Motor neuron (in vitro differentiated cells): Measurements from ENCODE around the gene BCR. TPM values are rescaled to one million over a fixed set of nuclear protein-coding genes. Genes with fewer than 3 reads are reported as not detected.
"Not testable (repeated sequence)": the region's sequence is repeated elsewhere in the genome, so short reads cannot be mapped to it uniquely, and the experiment has no call there.

Experiments used
- ATAC-seq, 8 experiments: fragments of 200-7000 bp; cut with Tn5 transposase; replicated peaks in 6 of 8; 2 replicates each; pipeline ENCODE4 v1.8.0; 2021; ENCODE audit warnings: mild to moderate bottlenecking in 8 of 8, moderate library complexity in 8 of 8
- H3K27ac ChIP-seq, 2 donors: fragments of 250-450 bp; sonication (Bioruptor Pico); 2 replicates each; pipeline ENCODE4 v1.9.0; 2021; ENCODE audit warnings: antibody characterized with exemption in 2 of 2, mild to moderate bottlenecking in 2 of 2, moderate library complexity in 1 of 2
- H3K4me1 ChIP-seq, 2 donors: fragments of 250-450 bp; sonication (Bioruptor Pico); replicated peaks in 1 of 2; 2 replicates each; pipeline ENCODE4 v1.6.1; 2021; ENCODE audit warnings: antibody characterized with exemption in 2 of 2, mild to moderate bottlenecking in 2 of 2, moderate library complexity in 1 of 2
- H3K4me3 ChIP-seq, 5 donors: fragments of 250-450 bp; sonication (Bioruptor Pico); 2 replicates each; pipeline ENCODE4 v1.9.0; 2021; ENCODE audit warnings: antibody characterized with exemption in 5 of 5, mild to moderate bottlenecking in 5 of 5, moderate library complexity in 4 of 5
- WGBS, 10 experiments: fragments of 450-650 bp; shearing (Covaris generic); methylation state at CpG; one replicate each; pipeline ENCODE4 v1.0.0; 2022; 5-methylcytosine and 5-hydroxymethylcytosine counted together
- in situ Hi-C, 9 experiments: fragments of 400-800 bp; cut with MboI; loops; one replicate each; pipeline ENCODE4 v1.15.0; 2021; ENCODE audit warnings: low sequenced_read_pairs in 9 of 9, low pct_unique_long_range_greater_than_20kb in 2 of 9; ENCODE audit not compliant: unreplicated experiment in 9 of 9
- total RNA-seq, 8 experiments: library from RNA; unstranded; fragments of 300-600 nt; gene quantifications; 2 replicates each; pipeline versions ENCODE4 v1.2.3 to v1.2.4, GENCODE V29; 2022

BCR gene
- 10 to 100 TPM; 20.7 to 41.5 (median 28.6) TPM for total RNA-seq

DNA sequence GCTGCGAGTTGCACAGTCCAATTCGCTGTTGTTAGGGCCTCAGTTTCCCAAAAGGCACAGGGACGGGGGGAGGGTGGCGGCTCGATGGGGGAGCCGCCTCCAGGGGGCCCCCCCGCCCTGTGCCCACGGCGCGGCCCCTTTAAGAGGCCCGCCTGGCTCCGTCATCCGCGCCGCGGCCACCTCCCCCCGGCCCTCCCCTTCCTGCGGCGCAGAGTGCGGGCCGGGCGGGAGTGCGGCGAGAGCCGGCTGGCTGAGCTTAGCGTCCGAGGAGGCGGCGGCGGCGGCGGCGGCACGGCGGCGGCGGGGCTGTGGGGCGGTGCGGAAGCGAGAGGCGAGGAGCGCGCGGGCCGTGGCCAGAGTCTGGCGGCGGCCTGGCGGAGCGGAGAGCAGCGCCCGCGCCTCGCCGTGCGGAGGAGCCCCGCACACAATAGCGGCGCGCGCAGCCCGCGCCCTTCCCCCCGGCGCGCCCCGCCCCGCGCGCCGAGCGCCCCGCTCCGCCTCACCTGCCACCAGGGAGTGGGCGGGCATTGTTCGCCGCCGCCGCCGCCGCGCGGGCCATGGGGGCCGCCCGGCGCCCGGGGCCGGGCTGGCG lies at the start of gene BCR:
TSS of gene BCR (plus strand) at position 209 of the 592 bp plus-strand sequence. CDS start 452 bp downstream, outside the sequence.
- no CpG with 5 or more reads among the region's 88 CpGs for WGBS, 10 experiments
- in situ Hi-C loops, result loop anchor here in 3 of 9 experiments (25.0 kb wide), 1 partner anchor 107 kb away; no protein-coding TSS in a partner anchor
- peak; percentile 71 to 89 (median 84) for ATAC-seq
- Histone ChIP-seq H3K27ac (peak within 1 kb of the TSS; percentile 86 to 92), H3K4me3 (peak within 1 kb of the TSS; percentile 59 to 96 (median 76)), H3K4me1 (peaks cover 37 to 38% of the 10 kb centered on the region in 2 donors)

DNA sequence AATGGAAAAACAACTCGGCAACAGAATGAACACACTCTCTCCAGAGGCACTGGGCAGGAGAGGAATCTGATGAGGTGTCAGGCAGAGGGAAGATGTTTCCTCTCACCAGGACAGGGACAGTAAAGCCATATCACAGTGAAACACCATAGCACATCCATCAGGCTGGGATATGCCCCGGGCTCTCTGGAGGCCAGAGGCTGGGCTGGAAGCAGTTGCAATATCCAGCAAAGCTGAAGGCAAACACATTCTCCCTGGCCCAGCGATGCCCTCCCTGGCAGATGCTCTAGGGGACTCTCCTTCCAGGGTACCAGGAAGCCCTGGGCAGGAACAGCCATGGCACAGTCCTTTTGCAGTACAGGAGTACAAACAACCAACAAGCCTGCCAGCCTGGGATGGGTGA lies 49.6 kb upstream of the BCR start:
- WGBS, 10 experiments, result 19 to 55% (median 30%) methylated on average over 1 to 3 of the region's 3 CpGs; no CpG with 5 or more reads in 3 of the 10 experiments
- in situ Hi-C loops, result loop anchor here in 4 of 9 experiments (25.0 kb wide), 2 partner anchors 168 to 343 kb away; no protein-coding TSS in a partner anchor
- peak in 5 of 8 experiments; percentile 49 to 83 (median 53) for ATAC-seq

DNA sequence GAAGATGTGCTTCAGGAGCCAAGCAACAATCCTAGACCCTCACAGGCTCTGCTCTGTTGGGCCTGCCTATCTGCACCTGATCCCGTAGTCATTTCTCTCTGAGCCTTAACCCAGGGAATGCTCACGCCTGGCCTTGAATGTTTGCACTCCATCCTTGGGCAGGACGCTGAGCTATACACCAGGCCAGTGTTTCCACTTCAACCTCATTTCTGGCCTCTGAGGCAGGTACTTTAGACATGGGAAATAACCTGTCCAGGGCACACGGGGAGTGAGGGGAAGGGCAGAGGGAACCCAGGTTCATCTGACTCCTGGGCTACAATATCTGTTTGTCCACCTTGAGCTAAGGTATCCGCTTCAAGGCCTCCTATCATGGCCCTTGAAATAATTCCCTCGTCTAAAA lies 48.4 kb upstream of the BCR start:
- Histone ChIP-seq H3K4me1 (peaks cover 13 to 32% of the 10 kb centered on the region in 2 donors), H3K4me3 (no peak overlapping the region), H3K27ac (peak overlapping the region; percentile 28 to 64)
- peak in 1 of 8 experiments; percentile 3 for ATAC-seq
- WGBS, 10 experiments, result 17 to 100% (median 81%) methylated on average over 1 to 5 of the region's 6 CpGs; no CpG with 5 or more reads in 4 of the 10 experiments
- in situ Hi-C loops, result loop anchor here in 4 of 9 experiments (25.0 kb wide), 2 partner anchors 170 to 345 kb away; no protein-coding TSS in a partner anchor

More for the DNA sequence above, 49.6 kb upstream of the BCR start:
- Histone ChIP-seq H3K27ac (peak overlapping the region; percentile 61 to 68), H3K4me3 (no peak overlapping the region), H3K4me1 (peaks cover 13 to 31% of the 10 kb centered on the region in 2 donors)

DNA sequence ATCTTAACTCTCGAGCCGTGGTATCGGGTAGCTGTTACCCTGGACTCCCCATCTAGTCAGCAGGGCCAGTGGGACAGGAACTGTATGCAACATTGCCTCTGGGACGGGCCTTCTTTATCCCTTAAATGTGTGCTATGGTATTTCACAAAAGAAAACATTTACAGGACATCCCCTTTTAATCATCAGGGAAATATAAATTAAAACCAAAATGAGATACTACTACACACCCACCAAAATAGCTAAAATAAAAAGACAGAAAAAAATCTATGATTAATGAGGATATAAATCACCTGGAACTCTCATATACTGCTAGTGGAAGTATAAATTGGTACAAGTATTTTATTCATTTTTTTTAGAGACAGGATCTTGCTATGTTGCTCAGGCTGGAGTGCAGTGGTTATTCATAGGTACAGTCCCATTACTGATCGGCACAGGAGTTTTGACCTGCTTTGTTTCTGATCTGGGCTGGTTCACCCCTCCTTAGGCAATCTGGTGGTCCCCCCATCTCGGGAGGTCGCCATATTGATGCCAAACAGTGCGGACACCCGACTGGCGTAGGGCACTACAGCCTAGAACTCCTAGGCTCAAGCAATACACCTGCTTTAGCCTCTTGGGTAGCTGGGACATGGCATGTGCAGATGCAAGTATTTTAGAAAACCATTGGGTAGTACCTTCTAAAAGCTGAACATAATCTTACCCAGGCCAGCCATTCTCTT lies 47.8 kb upstream of the BCR start:
- in situ Hi-C loops, result loop anchor here in 4 of 9 experiments (25.0 kb wide), 2 partner anchors 170 to 345 kb away; no protein-coding TSS in a partner anchor
- H3K4me1 ChIP-seq, result peaks cover 13 to 32% of the 10 kb centered on the region in 2 donors
- H3K27ac ChIP-seq, result peak overlapping the region; percentile 28 to 64
- WGBS, 10 experiments, result 0 to 100% (median 75%) methylated on average over 1 to 10 of the region's 10 CpGs; no CpG with 5 or more reads in 1 of the 10 experiments
- H3K4me3 ChIP-seq, result no peak overlapping the region
- ATAC-seq, result no peak

DNA sequence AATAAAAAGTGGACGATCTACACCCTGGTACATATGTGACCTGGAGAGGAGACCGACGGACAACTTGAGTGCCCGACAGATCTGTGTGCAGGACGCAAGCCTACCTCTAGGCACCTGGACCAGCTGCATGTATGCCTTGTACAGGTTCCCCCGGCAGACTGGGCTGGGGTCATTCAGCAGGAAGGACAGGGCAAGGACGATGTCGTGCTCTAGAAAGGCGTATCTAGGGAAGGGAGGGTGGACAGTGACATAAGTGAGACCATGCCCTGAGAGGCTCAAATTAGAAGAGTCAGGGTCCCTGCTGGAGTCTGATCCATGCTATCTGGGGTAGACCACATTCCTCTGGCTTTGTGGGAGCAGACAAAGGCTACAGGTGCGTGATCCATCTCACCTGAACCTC lies 46.4 kb upstream of the BCR start:
- WGBS, 10 experiments, result 64 to 100% (median 100%) methylated on average over 1 to 8 of the region's 10 CpGs; no CpG with 5 or more reads in 3 of the 10 experiments
- Histone ChIP-seq H3K4me1 (peaks cover 6 to 26% of the 10 kb centered on the region in 2 donors), H3K4me3 (no peak overlapping the region), H3K27ac (no peak overlapping the region)
- ATAC-seq, result no peak
- in situ Hi-C loops, result loop anchor here in 4 of 9 experiments (25.0 kb wide), 2 partner anchors 172 to 347 kb away; no protein-coding TSS in a partner anchor

DNA sequence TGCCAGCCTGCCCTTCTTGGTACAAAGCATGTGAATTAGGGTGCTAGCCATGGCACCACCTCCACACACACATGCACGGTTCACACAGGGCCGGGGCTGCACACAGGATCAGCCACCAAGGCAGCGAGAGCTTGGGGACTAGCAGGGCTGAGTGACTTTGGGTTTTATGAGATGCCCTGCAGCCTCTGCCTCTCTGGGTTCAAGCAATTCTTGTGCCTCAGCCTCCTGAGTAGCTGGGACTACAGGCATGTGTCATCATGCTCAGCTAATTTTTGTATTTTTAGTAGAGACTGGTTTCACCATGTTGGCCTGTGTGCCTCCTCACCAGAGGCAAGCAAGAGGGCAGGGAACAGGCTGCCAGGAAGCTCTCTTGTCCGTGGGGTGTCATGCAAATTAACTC lies 43.3 kb upstream of the BCR start:
- not testable (repeated sequence) for H3K27ac ChIP-seq, H3K4me3 ChIP-seq, ATAC-seq
- in situ Hi-C loops, result loop anchor here in 4 of 9 experiments (25.0 kb wide), 2 partner anchors 175 to 350 kb away; no protein-coding TSS in a partner anchor
- H3K4me1 ChIP-seq, result peaks cover 13 to 16% of the 10 kb centered on the region in 2 donors
- 74 to 100% methylated on average over 1 to 2 of the region's 4 CpGs; no CpG with 5 or more reads in 8 of the 10 experiments for WGBS, 10 experiments

DNA sequence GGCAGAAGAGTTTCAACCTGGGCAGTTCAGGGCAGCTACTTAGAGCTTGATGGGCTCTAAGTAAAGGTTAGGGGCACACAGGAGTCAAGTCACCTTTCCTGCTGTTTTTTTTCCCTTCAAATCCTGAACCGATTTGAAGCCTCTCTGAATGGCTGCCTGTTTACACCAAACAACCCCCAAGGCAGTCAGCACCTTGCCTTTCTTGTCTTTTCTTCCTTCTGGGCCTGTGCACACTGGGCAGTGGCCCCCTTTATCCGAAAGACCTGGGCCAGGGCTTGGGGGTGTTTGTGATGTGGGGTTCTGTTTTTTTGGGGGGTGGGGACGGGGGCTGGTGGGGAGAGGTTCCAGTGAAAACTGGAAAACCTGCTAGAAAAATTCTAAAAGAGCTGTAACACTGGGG lies 42.8 kb upstream of the BCR start:
- no peak overlapping the region for H3K4me3 ChIP-seq
- peaks cover 14% of the 10 kb centered on the region in 2 donors for H3K4me1 ChIP-seq
- ATAC-seq, result no peak
- H3K27ac ChIP-seq, result no peak overlapping the region
- in situ Hi-C loops, result loop anchor here in 4 of 9 experiments (25.0 kb wide), 2 partner anchors 175 to 350 kb away; no protein-coding TSS in a partner anchor
- 0 to 60% methylated on average over 1 to 2 of the region's 3 CpGs; no CpG with 5 or more reads in 8 of the 10 experiments for WGBS, 10 experiments

DNA sequence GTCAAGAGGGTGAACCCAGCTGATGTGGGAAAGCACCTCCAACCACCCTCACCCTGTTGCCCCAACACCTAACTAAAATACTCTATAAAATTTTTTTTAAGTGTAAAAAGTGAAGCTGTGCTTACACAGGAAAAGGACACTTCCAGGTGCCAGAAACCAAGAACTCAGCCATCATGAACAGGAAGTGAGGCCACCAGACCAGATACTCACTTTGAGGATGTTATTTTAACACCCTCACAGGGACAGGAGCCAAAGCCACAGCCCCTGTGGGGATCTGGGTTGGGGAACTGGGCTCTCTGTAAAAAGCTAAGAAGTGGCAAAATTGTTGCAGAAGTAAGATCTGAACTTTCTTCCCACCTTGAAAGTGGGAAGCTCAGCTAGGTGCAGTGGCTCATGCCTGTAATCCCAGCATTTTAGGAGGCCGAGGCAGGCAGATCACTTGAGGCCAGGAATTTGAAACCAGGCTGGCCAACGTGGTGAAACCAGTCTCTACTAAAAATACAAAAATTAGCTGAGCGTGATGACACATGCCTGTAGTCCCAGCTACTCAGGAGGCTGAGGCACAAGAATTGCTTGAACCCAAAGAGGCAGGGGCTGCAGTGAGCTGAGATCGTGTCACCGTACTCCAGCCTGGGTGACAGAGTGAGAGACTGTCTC lies 42.3 kb upstream of the BCR start:
- peaks cover 16 to 19% of the 10 kb centered on the region in 2 donors for H3K4me1 ChIP-seq
- in situ Hi-C loops, result loop anchor here in 4 of 9 experiments (25.0 kb wide), 2 partner anchors 176 to 351 kb away; no protein-coding TSS in a partner anchor
- H3K4me3 ChIP-seq, result no peak overlapping the region
- ATAC-seq, result no peak
- 36 to 93% (median 61%) methylated on average over 2 to 5 of the region's 5 CpGs; no CpG with 5 or more reads in 1 of the 10 experiments for WGBS, 10 experiments
- peak overlapping the region in 1 of 2 donors; percentile 41 for H3K27ac ChIP-seq

DNA sequence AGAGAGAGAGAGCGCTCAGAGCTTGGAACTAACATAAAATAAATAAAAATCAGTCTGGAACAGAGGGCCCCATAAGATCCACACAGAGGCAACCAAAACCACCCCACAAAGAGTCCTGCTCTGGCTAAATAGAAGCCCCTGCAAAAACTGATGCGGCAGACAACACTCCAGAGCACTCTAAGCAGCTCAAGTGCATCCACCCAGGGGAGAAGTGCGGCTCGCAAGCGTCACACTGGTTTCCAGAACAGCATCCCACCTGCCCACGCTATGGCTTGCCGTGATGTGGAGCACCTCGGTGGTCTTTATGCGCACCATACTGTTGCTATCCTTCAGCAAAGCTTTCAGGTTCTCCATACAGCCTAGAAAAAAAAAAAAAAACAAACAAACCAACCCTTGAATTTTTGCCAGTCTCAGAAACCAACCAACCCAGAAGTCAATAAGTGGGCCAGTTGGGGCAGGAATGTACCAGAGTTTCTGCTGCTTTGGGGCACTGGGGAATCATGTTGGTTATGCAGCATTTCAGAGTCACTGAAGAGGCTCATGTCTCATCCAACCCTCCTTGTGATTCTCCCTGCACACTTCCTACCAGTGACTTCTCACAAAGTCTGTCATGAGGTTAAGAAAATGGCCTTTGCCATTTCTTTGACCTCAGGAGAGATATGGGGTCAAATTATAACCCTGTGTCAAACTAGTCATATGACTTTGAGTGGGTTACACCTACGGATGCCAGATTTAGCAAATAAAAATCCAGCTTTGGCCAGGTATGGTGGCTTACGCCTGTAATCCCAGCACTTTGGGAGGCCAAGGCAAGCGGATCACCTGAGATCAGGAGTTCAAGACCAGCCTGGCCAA lies 41.5 kb upstream of the BCR start:
- WGBS, 10 experiments, result 61 to 98% (median 93%) methylated on average over 2 to 7 of the region's 12 CpGs; no CpG with 5 or more reads in 2 of the 10 experiments
- in situ Hi-C loops, result loop anchor here in 4 of 9 experiments (25.0 kb wide), 2 partner anchors 177 to 352 kb away; no protein-coding TSS in a partner anchor

DNA sequence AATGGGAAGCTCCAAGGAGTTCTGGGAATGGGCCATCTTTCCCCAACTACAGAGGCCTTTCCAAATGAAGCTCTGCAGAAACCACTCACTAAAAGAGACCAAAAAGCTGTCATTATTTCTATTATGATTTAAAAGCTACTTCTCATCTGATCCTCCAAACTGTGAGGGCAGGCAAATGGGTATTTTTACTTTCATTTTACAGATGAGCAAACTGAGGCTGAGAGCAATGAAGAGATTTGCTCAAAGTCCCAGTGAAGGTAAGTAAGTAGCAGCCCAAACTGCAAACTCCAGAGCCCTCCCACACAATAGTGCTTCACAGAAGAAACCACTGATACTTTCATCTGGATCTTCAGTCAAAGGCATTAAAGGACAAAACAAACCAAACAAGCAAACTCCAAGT lies 39.9 kb upstream of the BCR start:
- Histone ChIP-seq H3K27ac (peak overlapping the region in 1 of 2 donors; percentile 8), H3K4me1 (peaks cover 26 to 29% of the 10 kb centered on the region in 2 donors), H3K4me3 (no peak overlapping the region)
- ATAC-seq, result no peak
- in situ Hi-C loops, result loop anchor here in 4 of 9 experiments (25.0 kb wide), 2 partner anchors 178 to 353 kb away; no protein-coding TSS in a partner anchor

More for the DNA sequence above, 41.5 kb upstream of the BCR start:
- no peak for ATAC-seq
- Histone ChIP-seq H3K27ac (peak overlapping the region in 1 of 2 donors; percentile 41), H3K4me3 (no peak overlapping the region), H3K4me1 (peaks cover 21 to 25% of the 10 kb centered on the region in 2 donors)

DNA sequence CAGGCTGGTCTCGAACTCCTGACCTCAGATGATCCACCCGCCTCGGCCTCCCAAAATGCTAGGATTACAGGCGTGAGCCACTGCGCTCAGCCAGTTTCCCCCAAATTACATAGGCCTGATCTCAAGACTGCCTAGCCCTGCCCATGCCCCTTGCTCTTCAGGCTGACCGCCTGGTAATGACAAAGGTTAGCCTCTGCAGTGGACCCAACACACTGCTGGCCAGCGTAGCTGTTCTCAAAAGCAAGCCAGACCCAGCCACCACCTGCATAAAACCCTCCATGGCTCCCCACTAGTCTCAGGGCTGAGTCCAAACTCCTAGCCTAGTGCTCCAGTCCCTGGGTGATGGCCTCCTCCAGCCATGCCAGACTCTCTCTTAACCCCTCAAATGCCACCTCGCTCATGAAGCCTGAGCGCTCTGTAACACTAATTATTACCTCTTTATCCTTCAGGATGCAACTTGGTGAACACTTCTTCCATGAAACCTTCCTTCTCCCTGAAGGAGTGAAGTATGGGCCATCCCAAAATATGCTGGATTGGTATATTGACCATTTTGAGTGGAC lies 37.7 kb upstream of the BCR start:
- Histone ChIP-seq H3K27ac (peak overlapping the region; percentile 9 to 31), H3K4me1 (peaks cover 34 to 44% of the 10 kb centered on the region in 2 donors), H3K4me3 (peak overlapping the region in 2 of 5 donors; percentile 18 to 33)
- no peak for ATAC-seq
- WGBS, 10 experiments, result 90 to 100% (median 94%) methylated on average over 3 of the region's 9 CpGs; no CpG with 5 or more reads in 7 of the 10 experiments
- in situ Hi-C loops, result loop anchor here in 4 of 9 experiments (25.0 kb wide), 2 partner anchors 180 to 355 kb away; no protein-coding TSS in a partner anchor
